Measurements from ENCODE around the gene EIF5B.

GRCh38 chr2:99421469-99421868 is 84.3 kb downstream of the EIF5B start:
- TF ChIP-seq NFE2L2 (IDR thresholded peaks at IDR 0.05; ENCODE audit: low read depth, low read length) (no peak), CEBPB (IDR thresholded peaks at IDR 0.05; ENCODE audit: low read depth, low read length) (peak; percentile 74), MXI1 (IDR thresholded peaks at IDR 0.05; ENCODE audit: borderline replicate concordance, low read depth, low read length) (no peak), POLR2A (IDR thresholded peaks at IDR 0.05; ENCODE audit: low read depth, low read length) (no peak), SMC3 (IDR thresholded peaks at IDR 0.05; ENCODE audit: low read depth, low read length) (no peak)
- TF ChIP-seq, protein P1, sequence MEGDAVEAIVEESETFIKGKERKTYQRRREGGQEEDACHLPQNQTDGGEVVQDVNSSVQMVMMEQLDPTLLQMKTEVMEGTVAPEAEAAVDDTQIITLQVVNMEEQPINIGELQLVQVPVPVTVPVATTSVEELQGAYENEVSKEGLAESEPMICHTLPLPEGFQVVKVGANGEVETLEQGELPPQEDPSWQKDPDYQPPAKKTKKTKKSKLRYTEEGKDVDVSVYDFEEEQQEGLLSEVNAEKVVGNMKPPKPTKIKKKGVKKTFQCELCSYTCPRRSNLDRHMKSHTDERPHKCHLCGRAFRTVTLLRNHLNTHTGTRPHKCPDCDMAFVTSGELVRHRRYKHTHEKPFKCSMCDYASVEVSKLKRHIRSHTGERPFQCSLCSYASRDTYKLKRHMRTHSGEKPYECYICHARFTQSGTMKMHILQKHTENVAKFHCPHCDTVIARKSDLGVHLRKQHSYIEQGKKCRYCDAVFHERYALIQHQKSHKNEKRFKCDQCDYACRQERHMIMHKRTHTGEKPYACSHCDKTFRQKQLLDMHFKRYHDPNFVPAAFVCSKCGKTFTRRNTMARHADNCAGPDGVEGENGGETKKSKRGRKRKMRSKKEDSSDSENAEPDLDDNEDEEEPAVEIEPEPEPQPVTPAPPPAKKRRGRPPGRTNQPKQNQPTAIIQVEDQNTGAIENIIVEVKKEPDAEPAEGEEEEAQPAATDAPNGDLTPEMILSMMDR (conservative IDR thresholded peaks at IDR 0.05; ENCODE audit: low read depth, low read length), result no peak
- TF ChIP-seq, protein P2, sequence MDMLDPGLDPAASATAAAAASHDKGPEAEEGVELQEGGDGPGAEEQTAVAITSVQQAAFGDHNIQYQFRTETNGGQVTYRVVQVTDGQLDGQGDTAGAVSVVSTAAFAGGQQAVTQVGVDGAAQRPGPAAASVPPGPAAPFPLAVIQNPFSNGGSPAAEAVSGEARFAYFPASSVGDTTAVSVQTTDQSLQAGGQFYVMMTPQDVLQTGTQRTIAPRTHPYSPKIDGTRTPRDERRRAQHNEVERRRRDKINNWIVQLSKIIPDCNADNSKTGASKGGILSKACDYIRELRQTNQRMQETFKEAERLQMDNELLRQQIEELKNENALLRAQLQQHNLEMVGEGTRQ (IDR thresholded peaks at IDR 0.05; ENCODE audit: low read depth, low read length), result no peak
